HG02678 (cell line): ENCODE data around the gene ZMYND8.
"Not testable (repeated sequence)": the region's sequence is repeated elsewhere in the genome, so short reads cannot be mapped to it uniquely, and the experiment has no call there.

Experiments used
- ATAC-seq: cut with Tn5 transposase; IDR thresholded peaks from one replicate; pipeline ENCODE4 v1.9.1; 2021; ENCODE audit warnings: mild to moderate bottlenecking, moderate library complexity; ENCODE audit not compliant: unreplicated experiment

ZMYND8 gene

DNA sequence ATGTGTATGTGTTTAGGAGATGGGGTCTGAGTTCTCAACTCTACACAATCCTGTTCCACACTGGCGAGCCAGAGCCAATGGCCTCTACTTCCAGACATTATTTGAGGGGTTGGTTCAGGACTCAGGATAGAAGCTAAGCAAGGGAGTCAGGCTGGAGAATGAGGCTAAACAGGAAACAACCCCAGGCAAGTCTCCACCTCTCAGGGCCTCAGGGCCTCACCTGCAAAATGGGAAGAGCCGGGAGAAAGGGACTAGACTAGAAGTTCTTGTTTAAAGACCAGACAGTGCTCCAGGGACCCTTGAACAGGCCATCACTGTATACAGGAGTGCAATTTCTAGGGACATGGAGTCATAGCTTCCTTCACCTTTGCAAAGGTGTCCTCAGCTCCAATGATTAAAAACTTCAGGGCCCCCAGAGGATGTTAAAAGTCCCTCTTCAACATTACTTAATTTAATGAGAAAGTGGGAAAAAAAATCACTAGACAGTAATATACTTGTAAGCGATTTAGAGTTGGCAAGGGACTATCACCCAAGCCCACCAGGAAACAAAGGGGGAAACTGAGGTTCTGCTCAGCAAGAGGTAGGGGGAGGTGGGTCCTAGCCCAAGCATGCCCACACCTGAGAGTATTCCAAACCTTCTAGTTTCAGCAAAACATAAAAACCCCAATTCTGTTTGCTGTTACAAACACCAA, 41.7 kb downstream of the ZMYND8 start:
- ATAC-seq: no peak

DNA sequence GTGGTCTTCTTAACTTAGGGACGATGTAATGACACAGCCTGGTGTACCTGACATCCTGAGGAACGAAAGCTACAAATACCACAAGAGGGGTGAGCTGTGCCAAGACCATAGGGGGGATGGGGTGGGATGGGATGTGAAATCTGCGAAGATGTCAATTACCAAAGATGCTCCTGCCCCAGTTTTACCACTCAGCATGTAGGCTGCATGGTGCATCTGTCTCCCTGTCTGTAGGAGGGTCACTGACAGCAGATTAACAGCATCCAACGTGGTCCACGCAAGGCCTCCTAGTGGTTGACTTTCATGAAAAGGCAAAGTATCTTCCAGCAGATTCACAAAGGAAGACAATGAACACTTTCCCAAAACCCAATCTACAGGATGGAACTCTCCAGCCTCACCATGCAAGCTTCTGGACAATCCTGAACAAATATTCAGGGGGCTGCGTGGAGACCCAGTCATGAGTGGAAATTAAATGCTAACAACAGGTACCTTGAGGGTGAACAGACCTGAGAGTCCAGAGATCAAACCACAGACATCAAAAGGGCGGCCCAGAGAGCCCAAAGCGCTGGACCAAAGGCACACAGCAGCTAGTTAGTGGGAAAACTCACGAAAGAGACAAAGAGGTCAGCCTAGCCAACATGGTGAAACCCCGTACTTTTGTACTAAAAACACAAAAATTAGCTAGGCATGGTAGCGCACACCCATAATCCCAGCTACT, 44.4 kb downstream of the ZMYND8 start:
- no peak for ATAC-seq

DNA sequence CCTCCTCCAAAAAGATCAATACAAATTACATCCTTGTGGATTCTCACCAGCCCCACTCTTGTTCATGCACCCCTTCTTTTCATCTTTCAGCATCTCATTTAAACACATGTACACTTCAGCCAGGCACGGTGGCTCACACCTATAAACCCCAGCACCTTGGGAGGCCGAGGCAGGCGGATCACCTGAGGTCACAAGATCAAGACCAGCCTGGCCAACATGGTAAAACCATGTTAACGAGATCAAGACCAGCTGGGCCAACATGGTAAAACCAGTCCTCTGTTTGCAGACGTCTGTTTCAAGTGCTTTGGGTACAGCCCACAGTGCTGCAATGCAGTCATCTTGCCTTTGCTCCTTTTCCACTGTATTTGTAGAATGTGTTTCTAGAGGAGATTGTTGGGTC, 45.3 kb downstream of the ZMYND8 start:
- ATAC-seq: no peak

DNA sequence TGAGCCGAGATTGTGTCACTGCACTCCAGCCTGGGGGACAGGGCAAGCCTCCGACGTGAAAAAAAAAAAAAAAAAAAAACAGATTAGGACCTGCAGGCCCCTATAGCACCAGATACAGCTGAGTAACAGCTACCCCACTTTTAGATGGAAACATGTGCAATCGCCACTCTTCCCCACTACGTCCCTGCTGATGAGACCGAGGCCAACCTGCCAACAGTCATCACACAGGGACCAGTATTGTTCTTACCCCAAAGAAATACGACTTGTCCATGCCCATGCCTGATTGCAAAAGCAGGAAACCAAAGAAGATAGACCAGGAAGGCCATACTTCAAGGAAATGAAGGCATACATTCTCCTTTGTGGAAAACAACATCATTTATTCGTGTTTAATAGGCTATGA, 45.8 kb downstream of the ZMYND8 start:
- no peak for ATAC-seq

DNA sequence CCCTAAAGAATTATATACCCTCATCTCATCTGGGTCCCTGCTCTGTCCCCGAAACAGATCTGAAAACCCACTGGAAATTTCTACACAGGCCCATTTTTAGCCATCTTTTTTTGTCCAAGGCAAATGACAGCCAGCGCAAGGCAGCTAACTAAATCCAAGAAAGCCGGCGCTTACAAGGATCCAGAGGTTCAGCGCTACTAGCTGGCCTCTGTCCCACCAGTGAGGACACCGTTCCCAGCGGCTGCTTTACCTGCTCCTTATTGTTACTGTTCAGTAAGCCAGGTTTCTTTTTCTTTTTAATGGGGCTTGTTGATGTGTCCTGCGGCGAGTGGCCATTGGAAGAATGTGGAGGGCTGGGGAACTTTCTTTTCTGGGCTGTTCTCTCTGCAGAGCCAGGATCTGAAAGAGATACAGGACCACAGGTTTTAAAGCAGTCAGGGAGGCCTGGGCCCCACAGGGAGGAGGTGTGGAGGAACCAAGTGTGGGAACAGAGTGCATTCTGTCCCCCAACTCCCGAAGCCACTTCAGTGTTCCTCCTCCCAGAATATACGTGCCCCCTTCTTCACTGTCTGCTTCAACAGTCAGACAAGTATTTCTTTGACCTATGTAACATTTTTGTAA, 46.6 kb downstream of the ZMYND8 start:
- no peak for ATAC-seq

DNA sequence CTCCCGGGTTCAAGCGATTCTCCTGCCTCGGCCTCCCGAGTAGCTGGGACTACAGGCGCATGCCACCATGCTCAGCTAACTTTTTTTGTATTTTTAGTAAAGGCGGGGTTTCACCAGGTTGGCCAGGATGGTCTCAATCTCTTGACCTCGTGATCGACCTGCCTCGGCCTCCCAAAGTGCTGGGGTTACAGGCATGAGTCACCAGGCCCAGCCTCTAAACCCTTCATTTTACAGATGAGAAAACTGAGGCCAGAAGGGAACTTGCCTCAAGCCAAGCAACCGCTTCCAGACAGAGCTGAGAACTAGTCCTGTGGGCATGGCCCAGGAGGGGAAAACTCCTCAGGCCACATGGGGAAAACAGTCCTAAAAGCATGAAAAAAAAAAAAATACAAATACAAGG, 47.1 kb downstream of the ZMYND8 start:
- no peak for ATAC-seq

DNA sequence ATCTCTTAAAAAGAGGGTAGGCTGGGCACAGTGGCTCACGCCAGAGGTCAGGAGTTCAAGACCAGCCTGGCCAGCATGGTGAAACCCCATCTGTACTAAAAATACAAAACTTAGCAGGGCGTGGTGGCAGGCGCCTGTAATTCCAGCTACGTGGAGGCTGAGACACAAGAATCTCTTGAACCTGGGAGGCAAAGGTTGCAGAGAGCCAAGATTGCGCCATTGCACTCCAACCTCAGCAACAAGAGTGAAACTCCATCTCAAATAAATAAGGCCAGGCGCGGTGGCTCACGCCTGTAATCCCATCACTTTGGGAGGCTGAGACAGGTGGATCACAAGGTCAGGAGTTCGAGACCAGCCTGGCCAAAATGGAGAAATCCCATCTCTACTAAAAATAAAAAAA, 48.9 kb downstream of the ZMYND8 start:
- ATAC-seq: not testable (repeated sequence)

DNA sequence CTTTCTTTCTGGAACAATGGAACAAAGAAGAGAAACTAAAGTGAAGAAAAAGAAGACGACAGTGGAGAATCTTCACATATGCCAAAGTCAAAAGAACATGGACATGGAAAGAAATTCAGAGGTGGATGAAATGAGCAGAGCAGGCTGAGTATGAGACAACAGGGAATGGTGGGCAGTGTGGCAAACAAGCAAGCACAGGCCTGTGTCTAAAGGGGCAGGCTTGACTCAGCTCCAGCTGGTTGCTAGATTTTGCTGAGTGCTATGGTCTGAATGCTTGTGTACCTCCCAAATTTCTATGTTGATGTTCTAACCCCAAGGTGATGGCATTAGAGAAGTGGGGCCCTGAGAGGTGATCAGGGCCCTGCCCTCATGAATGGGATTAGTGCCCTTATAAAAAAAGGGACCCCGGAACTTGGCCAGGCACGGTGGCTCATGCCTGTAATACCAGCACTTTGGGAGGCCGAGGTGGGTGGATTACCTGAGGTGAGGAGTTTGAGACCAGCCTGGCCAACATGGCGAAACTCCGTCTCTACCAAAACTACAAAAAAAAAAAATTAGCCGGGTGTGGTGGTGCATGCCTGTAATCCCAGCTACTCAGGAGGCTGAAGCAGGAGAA, 49.6 kb downstream of the ZMYND8 start:
- no peak for ATAC-seq

DNA sequence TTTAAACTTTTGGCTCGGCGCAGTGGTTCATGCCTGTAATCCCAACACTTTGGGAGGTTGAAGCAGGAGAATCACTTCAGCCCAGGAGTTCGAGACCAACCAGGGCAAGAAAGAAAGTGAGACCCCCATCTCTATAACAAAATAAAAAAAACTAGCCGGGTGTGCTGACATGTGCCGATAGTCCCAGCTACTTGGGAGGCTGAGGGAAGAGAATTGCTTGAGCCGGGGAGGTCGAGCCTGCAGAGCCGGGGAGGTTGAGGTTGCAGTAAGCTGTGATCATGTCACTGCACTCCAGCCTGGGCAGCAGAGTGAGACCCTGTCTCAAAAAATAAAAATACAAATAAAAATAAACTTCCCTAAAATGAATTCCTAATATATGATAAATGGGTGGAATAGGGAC, 50.4 kb downstream of the ZMYND8 start:
- no peak for ATAC-seq

DNA sequence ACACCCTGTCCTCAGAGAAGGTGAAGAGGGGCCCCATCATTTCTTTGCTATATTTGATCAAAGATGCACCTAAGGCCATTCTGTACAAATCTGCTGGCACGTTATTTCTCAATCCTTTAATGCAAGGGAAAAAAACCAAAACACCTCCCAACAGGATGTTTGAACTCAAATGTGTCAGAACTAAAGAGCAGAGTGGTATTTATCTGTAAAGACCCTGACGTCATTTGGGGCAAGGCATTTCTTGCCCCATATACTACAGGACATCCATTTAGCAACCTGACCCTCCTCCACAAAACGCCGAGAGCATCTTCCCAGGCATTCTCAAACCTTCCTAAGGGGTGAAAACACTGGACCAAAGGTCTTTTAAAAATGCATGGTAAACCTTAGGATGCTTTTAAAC, 50.8 kb downstream of the ZMYND8 start:
- no peak for ATAC-seq

DNA sequence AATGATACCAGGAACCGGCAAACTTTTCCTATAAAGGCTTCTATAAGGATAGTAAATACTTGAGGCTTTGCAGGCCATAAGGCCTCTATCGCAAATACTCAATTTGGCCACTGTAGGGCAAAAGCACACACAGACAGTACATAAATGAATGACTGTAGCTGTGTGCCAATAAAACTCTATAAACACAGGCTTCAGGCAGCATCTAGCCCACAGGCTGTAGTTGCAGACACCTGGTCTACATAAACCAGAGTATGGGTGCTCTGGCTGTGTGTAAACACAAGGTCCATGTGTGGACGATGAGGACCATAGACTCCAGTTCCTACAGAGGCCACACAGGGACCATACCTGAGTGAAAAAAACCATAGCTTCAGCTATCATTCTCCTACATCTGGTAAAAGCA, 52.2 kb downstream of the ZMYND8 start:
- ATAC-seq: no peak

DNA sequence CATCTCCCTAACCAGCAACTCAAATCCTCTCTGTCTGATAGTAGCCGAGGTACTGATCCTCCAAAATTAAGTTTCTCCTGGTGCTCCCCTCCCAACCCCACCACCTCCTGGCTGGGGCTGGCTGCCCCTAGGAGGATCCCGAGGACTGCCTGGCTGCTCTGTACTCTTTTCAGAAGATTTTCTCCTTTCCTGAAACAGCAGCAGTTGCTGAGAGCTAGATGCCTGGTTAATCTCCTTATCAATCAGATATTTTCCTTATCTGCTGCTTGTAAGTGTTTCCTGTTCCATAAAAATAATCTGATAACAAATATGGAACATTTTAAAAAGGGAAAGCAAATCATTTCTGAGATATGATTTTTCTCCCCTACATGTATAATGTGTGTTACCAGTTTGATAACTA, 52.8 kb downstream of the ZMYND8 start:
- ATAC-seq: no peak

DNA sequence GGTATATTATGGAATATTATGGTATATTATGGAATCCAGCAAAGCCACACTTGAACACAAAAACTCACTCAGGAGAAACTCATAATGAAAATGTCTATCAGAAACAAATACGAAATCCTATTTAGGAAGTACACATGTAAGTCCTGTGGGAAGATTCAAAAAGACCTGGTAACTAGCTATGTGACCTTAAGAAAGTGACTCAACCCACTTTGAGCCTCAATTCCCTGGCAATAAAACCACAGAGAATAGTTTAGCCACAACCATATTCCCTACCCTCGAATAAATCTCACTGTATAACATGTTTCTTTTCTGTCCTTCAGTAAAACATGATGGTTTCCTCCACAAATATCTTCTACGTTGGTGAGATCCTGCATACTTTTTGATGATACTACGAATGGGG, 56.4 kb downstream of the ZMYND8 start:
- ATAC-seq: no peak

DNA sequence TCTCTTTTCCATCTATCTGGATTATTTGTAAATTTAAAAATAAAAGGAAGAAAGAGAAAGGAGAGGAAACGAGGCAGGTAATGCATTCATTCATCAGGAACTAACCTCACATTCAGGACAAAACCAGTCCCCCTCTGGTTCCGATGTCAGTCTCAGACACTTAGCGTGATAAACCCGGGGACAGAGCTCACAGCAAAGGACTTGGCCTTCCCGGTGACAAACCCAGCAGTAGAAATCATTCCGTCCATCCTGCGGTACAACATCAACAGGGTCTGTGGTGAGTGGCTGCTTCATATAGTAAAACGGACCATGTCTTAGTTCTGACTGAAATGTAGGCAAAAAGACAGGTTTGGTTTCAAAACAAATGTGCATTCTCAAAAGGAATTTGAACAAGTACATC, 57.9 kb downstream of the ZMYND8 start:
- no peak for ATAC-seq

DNA sequence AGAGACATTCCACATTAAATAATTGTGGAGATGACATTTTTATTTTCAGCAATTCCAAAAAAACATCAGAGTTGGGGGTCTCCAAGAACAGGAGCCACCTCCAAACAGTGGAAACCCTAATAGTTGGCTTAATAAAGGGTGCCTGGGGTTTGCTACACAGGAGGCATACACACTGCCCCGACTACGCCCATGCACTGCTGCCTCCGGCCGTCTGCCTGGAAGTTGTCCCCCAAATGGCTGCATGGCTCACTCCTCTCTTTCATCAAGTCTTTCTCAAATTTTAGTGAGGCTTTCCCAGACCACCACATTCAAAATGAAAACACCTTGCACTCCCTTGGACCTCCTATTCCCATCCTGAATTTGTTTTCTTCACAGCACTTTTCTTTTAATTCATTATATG, 58.8 kb downstream of the ZMYND8 start:
- ATAC-seq: no peak

DNA sequence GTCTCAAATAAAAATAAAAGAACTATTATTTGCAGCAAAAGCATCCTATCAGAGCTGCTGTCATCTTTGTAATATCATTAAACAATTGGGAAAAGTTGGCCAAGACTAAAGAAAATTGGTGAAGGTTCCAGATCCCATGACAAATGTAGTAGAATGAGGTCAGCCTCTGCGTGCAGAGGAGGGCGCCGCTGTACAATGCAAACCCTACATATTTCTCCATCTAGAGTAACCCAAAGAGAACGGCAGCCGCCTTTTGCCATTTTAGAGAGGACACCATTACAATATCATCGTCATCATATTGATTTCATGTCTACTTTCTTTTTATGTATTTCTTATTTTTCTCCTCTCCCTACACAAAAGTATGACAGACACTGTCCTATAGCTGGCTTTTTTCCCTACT, 59.5 kb downstream of the ZMYND8 start:
- ATAC-seq: no peak

DNA sequence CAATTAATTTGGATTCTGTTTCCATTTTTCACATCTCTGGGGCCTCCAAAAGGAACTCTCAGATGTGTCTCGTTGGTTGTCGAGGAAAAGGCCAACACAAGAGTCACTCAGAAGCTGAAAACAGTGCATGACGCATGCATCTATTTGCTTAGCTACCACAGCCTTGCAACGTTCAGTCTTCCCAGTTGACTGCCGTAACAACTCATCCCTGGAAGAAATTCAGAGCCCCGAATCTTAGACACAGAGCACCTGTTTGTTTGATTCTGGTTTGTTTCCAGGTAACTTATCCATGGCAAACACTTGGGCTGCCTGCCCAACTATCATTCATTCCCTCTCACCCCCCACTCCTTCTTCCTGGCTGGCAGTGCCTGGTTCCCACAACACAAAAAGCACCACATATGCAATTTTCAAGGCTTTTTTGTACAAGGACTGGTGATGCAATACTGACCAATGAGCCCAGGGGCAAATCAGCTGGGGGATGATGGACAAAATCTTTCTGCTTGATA, 60.5 kb downstream of the ZMYND8 start:
- ATAC-seq: no peak

DNA sequence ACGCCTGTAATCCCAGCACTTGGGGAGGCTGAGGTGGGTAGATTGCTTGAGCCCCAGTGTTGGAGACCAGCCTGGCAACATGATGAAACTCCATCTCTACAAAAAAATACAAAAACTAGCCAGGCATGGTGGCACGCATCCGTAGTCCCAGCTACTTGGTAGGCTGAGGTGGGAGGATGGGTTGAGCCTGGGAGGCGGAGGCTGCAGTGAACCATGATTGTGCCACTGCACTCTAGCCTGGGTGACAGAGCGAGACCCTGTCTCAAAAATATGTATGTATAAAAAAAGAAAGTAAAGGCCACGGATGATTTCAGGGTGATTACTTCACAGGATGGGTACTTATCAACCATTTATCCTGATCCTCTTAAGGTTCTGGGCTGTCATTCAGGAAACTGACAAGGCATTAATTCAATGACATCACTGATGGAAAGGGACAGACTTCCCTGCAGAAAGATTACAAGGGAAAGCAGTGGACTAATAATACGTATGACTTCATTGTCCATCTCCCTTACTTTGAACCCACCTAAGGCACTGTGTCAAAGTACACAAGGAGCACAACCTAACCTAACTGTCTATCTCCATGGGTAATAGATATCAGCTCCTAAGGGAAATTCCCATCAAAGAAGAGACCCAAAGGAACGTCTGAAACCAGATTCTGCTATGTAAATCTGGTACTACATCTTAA, 61.2 kb downstream of the ZMYND8 start:
- no peak for ATAC-seq

DNA sequence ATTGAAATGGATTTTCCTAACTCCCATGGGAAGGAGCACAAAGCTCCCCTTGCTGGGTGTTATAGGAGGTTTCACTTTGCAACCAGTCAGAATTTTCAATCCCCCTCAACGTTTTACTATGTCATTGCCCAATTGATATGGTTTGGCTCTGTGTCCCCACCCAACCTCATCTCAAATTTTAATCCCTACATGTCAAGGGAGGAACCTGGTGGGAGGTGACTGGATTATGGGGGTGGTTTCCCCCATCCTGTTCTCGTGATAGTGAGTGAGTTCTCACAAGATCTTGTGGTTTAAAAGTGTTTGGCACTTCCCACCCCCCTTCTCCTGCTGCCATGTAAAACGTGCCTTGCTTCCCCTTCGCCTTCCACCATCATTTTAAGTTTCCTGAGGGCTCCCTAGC, 62.9 kb downstream of the ZMYND8 start:
- no peak for ATAC-seq

DNA sequence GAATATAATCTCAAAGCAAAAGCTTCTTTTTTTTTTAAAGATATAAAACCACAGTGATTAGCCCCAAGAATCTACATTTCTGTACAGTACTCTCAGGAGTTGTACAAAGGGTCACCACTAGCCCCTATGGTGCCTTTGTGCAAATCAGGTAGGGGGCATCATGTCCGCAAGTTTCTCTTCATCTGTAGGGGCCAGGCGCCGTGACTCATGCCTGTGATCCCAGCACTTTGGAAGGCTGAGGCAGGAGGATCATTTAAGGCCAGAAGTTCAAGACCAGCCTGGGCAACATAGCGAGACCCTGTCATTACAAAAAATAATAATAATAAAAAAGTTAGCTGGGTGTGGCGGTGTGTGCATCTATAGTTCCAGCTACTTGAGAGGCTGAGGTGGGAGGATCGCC, 63.9 kb downstream of the ZMYND8 start:
- no peak for ATAC-seq
